Mucosa of descending colon (tissue), 3 donors: ENCODE results near the gene SLC38A11. TPM values are rescaled to one million over a fixed set of nuclear protein-coding genes. Genes with fewer than 3 reads are reported as not detected.
A peak's percentile ranks its signal among the peaks of the same experiment; 100 is the strongest.

Source experiments
- ATAC-seq: fragments of 200-7000 bp; cut with Tn5 transposase; one replicate; pipeline ENCODE4 v1.9.1; 2020; ENCODE audit warnings: mild to moderate bottlenecking, moderate library complexity
- DNase-seq, 3 donors: peaks; one replicate each; pipeline ENCODE4 v3.0.0-alpha.2; 2020
- H3K36me3 ChIP-seq: fragments of 200-600 bp; one replicate; pipeline ENCODE4 v1.8.0; 2021; ENCODE audit warnings: low read depth, mild to moderate bottlenecking
- H3K4me1 ChIP-seq: fragments of 200-600 bp; one replicate; pipeline ENCODE4 v1.8.0; 2021; ENCODE audit warnings: low read depth, mild to moderate bottlenecking
- H3K4me3 ChIP-seq: fragments of 200-600 bp; one replicate; pipeline ENCODE4 v1.8.0; 2021; ENCODE audit warnings: mild to moderate bottlenecking
- H3K9me3 ChIP-seq: fragments of 200-600 bp; one replicate; pipeline ENCODE4 v1.8.0; 2021; ENCODE audit warnings: mild to moderate bottlenecking
- CTCF ChIP-seq: fragments of 200-600 bp; IDR thresholded peaks from one replicate; pipeline ENCODE4 v1.8.0; 2022; ENCODE audit warnings: antibody characterized with exemption, mild to moderate bottlenecking
- intact Hi-C, 2 donors: fragments of 100-400 bp; cut with DNase I in 1 of 2; cut with micrococcal nuclease in 1 of 2; formaldehyde crosslinking; loops; one replicate each; pipeline versions ENCODE4 v1.11.0 to v1.11.1; 2022; cut with DNase I, micrococcal nuclease
- total RNA-seq, 3 donors: library from RNA; stranded (reverse); fragmentation: NEBNext Ultra II Directional in 2 of 3; extraction: Animal tissue kit (Norgen Biotek cat#: 25700) in 2 of 3; gene quantifications; one replicate each; pipeline versions ENCODE4 v1.2.1 to v1.2.4, GENCODE V29; 2021 to 2023
- donor health status: DM: no; HTN: no; CAD: no; lungs with moderate emphysema.
- donor health status: DM: no; HTN: no; CAD: no.
- donor health status: DM: no; HTN: yes; CAD: no.

The SLC38A11 gene
- total RNA-seq, 3 donors from 2014 or later = 2.1 to 8.6 (median 2.5) TPM

DNA sequence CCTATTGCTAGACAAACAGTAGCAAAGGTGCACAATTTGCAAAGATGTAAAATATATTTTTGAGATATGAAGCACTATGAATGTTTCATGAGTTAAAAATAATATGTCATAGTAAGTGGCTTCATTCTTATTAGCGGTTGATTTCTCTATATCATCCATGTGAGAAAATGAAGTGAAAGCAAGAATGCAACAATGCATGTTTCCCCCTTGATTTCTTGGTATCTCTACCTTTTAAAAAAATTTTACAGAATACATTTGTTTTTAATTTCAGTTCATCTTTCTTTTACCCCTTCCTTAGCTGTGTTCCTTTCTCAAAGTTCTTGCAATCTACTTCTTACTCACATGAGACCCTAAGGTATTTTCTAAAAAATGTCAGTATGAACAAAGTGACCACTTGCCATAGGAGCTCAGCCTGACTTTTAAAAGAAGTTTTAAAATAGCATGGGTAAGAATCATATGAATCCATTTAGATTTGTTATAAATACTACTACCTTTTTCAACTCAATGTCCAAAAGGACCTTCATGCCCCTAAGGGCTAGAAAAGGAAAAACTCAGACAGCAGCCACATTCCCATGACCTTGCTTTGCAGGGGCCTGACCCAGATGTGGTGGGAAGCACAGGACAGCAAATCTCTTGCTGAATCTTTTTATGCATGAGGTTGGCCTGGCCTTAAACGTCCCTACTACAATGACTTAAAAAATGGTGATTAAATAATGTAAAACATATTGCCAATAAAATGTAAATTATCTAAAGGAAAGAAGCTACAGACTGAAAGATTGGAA lies 14.8 kb upstream of the SLC38A11 start:
- TF ChIP-seq CTCF = no peak
- ATAC-seq (no peak), DNase-seq (no peak)
- Histone ChIP-seq H3K4me1 (no peaks in the 10 kb centered on the region), H3K4me3 (no peak overlapping the region), H3K36me3 (no peaks in the 10 kb centered on the region), H3K9me3 (no peaks in the 10 kb centered on the region)
- intact Hi-C loops = no loop called here

DNA sequence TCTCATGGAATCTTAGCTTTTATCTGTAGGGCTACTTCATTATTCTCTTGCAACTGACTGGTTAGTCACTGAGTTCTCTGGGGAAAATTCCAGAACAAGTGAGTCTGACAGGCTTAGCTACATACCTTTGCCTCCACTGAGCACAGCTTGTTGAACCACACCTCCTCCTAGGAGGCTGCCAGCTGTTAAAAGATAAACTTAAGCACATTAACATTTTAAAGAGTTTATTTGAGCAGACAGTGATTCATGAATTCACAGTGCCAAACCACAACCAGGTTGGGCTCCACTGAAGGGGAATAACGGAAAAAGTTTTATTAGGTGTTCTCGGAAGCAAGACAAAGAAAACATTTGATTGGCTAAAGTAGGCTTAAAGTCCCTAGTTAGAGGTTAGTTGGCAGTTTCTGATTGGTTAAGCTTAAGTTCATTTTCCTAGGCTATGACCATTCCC lies 12.5 kb upstream of the SLC38A11 start:
- H3K9me3 ChIP-seq = no peaks in the 10 kb centered on the region
- peak; percentile 87 for ATAC-seq
- intact Hi-C loops = no loop called here
- no peaks in the 10 kb centered on the region for H3K36me3 ChIP-seq
- H3K4me3 ChIP-seq = no peak overlapping the region
- DNase-seq = peak in 1 of 3 donors; percentile 8
- no peaks in the 10 kb centered on the region for H3K4me1 ChIP-seq
- TF ChIP-seq CTCF = no peak

GRCh38 chr2:164967361-164967760 lies 12.0 kb upstream of the SLC38A11 start:
- no peaks in the 10 kb centered on the region for H3K9me3 ChIP-seq
- H3K4me3 ChIP-seq = no peak overlapping the region
- no peaks in the 10 kb centered on the region for H3K36me3 ChIP-seq
- no peak for TF ChIP-seq CTCF
- intact Hi-C loops = no loop called here
- DNase-seq (no peak), ATAC-seq (no peak)
- H3K4me1 ChIP-seq = no peaks in the 10 kb centered on the region

- DNase-seq (no peak), ATAC-seq (no peak)
- H3K4me1 ChIP-seq = no peaks in the 10 kb centered on the region
- no peaks in the 10 kb centered on the region for H3K36me3 ChIP-seq
- no peaks in the 10 kb centered on the region for H3K9me3 ChIP-seq
- no peak for TF ChIP-seq CTCF
- intact Hi-C loops = no loop called here
- H3K4me3 ChIP-seq = no peak overlapping the region
These were observed 9.4 kb upstream of the SLC38A11 start for GRCh38 chr2:164964700-164965099.

DNA sequence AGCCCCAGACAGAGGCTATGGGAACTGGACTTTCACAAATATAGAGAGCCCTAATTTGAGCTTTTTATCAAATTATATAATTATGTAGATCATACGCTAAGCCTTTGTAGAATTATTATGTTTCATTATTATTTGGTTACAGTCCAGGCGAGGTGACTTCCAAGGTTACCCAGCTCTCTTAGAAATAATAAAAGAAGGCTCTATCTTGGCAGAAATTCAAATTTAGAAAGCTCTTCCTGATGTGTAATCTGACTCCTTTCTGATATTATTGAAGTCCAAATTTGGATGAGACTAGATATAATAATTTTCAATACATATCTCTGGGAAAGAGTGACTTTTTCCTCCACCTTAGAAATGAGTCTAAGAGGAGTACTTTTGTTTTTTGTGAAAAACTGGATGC lies 4.8 kb upstream of the SLC38A11 start:
- H3K4me3 ChIP-seq = no peak overlapping the region
- DNase-seq = no peak
- no peaks in the 10 kb centered on the region for H3K9me3 ChIP-seq
- no peak for ATAC-seq
- H3K36me3 ChIP-seq = no peaks in the 10 kb centered on the region
- intact Hi-C loops = no loop called here
- TF ChIP-seq CTCF = no peak
- H3K4me1 ChIP-seq = no peaks in the 10 kb centered on the region

GRCh38 chr2:164954186-164954585 lies 1.1 kb downstream of the SLC38A11 start:
- intact Hi-C loops = no loop called here
- DNase-seq (no peak), ATAC-seq (no peak)
- Histone ChIP-seq H3K4me1 (no peaks in the 10 kb centered on the region), H3K9me3 (no peaks in the 10 kb centered on the region), H3K4me3 (no peak overlapping the region), H3K36me3 (no peaks in the 10 kb centered on the region)
- TF ChIP-seq CTCF = no peak
